Thoracic aorta (tissue), 2 donors: Measurements from ENCODE around the gene IGLL1. TPM values are rescaled to one million over a fixed set of nuclear protein-coding genes. Genes with fewer than 3 reads are reported as not detected.

ENCODE experiments used
- ATAC-seq: fragments of 150-250 bp; one replicate; pipeline ENCODE4 v1.8.0; 2017; ENCODE audit warnings: low read depth; ENCODE audit not compliant: insufficient number of reproducible peaks, low FRiP score
- DNase-seq: peaks from one replicate; pipeline ENCODE4 v3.0.0-alpha.2; 2020; ENCODE audit warnings: low spot score
- H3K27ac ChIP-seq, 2 donors: fragments of 200-600 bp; sonication (generic); 1 replicate in 1 of 2; 2 replicates in 1 of 2; pipeline ENCODE4 v1.5.1; 2016; ENCODE audit warnings: mild to moderate bottlenecking in 2 of 2, moderate library complexity in 2 of 2
- H3K27me3 ChIP-seq: fragments of 200-600 bp; sonication (generic); replicated peaks from 2 replicates; pipeline ENCODE4 v1.6.0; 2016; ENCODE audit warnings: mild to moderate bottlenecking; ENCODE audit not compliant: insufficient read depth
- H3K36me3 ChIP-seq: fragments of 200-600 bp; sonication (generic); one replicate; pipeline ENCODE4 v1.5.1; 2016
- H3K4me1 ChIP-seq, 2 donors: fragments of 200-600 bp; sonication (generic); 1 replicate in 1 of 2; 2 replicates in 1 of 2; pipeline versions ENCODE4 v1.5.1 to v1.6.0; 2016; ENCODE audit warnings: low read depth in 2 of 2, mild to moderate bottlenecking in 1 of 2; ENCODE audit not compliant: control insufficient read depth in 1 of 2
- H3K4me3 ChIP-seq: fragments of 200-600 bp; sonication (generic); 2 replicates; pipeline ENCODE4 v1.5.1; 2016; ENCODE audit warnings: mild to moderate bottlenecking
- H3K9me3 ChIP-seq: fragments of 200-600 bp; sonication (generic); 2 replicates; pipeline ENCODE4 v1.5.1; 2016
- total RNA-seq, 2 donors: library from RNA; depleted of rRNA; stranded (reverse); fragments of >200 nt; gene quantifications; one replicate each; pipeline versions ENCODE4 v1.1.0 to v1.2.3, GENCODE V29; 2016
- TF ChIP-seq, protein P1 (sequence below): fragments of 200-600 bp; sonication (generic); IDR thresholded peaks from one replicate; pipeline ENCODE4 v1.5.1; 2019; ENCODE audit warnings: antibody characterized with exemption

Gene IGLL1
- total RNA-seq, 2 donors from 2014 or later: not detected

DNA sequence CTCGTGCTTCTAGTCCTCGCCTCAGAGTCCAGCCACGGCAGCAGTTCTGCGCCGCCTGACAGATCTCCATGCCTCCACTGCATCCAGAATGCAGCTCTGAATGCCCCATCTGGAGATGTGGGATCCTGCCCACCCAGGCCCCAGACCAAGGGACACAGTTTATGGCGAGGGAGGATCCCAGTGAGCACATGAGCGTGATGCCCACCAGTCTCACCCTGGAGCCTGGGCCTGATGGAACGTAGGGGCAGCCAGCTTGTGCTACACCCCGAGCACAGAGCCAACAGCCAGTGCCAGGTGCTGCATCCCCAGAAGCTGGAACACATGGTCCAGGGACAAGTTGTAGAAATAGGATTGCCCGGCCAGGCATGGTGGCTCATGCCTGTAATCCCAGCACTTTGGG, 10.4 kb downstream of the IGLL1 start:
- Histone ChIP-seq H3K36me3 (no peaks in the 10 kb centered on the region), H3K4me1 (peaks cover 0 to 14% of the 10 kb centered on the region in 2 donors), H3K4me3 (no peak overlapping the region), H3K27me3 (no peaks in the 10 kb centered on the region), H3K27ac (no peak overlapping the region), H3K9me3 (no peaks in the 10 kb centered on the region)
- no peak for DNase-seq
- TF ChIP-seq, protein P1, sequence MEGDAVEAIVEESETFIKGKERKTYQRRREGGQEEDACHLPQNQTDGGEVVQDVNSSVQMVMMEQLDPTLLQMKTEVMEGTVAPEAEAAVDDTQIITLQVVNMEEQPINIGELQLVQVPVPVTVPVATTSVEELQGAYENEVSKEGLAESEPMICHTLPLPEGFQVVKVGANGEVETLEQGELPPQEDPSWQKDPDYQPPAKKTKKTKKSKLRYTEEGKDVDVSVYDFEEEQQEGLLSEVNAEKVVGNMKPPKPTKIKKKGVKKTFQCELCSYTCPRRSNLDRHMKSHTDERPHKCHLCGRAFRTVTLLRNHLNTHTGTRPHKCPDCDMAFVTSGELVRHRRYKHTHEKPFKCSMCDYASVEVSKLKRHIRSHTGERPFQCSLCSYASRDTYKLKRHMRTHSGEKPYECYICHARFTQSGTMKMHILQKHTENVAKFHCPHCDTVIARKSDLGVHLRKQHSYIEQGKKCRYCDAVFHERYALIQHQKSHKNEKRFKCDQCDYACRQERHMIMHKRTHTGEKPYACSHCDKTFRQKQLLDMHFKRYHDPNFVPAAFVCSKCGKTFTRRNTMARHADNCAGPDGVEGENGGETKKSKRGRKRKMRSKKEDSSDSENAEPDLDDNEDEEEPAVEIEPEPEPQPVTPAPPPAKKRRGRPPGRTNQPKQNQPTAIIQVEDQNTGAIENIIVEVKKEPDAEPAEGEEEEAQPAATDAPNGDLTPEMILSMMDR: no peak
- ATAC-seq: no peak

DNA sequence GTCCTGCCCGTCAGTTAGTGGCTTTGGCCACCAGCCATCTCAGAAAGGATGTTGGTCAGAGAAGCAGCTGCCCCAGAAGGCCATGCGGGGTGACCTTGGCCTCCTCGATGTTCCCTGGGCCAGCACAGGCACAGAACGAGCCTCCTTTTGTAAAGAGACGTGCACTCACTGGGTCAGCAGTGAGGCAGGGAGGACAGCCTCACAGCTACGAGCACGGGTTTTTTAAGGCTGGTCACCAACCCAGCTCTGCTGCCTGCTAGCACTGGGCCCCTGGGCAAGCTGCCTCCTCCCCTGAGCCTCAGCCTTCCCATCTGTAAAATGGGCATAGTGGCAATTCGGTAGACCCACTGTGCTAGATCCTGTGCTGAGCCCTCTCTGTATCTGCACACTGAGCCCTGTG, 10.8 kb downstream of the IGLL1 start:
- ATAC-seq: no peak
- Histone ChIP-seq H3K9me3 (no peaks in the 10 kb centered on the region), H3K27ac (no peak overlapping the region), H3K27me3 (no peaks in the 10 kb centered on the region), H3K36me3 (no peaks in the 10 kb centered on the region), H3K4me3 (no peak overlapping the region), H3K4me1 (peaks cover 0 to 14% of the 10 kb centered on the region in 2 donors)
- TF ChIP-seq, protein P1: no peak
- DNase-seq: no peak

DNA sequence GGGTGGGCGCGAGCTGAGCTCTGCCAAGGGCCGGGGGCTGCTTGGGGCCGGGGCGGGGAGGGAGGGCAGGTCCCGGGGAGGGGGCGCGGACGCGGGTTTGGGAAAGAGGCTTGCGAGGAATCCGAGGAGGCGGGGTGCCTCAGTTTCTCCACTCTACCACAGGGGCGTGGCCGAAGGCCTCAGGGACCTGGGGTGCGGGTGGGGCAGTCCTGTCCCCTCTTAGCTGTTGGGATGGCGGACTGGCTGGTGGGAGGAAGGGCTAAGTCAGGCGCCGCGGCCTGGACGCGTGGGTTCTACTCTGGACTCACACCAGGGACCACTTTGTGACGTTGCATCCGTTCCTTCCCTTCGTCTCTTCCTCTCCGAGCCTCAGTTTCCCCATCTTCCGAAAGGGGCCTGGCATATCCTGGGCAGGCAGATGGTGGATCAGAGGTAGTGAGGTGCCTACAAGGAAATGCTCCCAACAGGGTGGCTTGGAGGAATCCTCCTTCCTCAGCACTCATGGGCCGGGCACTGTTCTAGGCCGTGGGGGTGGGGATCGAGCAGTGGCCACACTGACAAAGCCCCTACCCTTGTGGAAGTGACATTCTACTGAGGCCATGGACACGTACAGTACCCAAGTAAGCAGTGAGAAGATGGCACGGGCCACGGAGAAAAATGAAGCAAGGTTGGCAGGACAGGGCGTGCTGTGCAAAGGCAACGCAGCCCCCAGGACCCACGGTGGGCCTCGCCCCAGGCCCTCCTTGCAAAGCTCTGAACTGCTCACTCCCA, 13.2 kb downstream of the IGLL1 start:
- no peaks in the 10 kb centered on the region for H3K9me3 ChIP-seq
- DNase-seq: no peak

DNA sequence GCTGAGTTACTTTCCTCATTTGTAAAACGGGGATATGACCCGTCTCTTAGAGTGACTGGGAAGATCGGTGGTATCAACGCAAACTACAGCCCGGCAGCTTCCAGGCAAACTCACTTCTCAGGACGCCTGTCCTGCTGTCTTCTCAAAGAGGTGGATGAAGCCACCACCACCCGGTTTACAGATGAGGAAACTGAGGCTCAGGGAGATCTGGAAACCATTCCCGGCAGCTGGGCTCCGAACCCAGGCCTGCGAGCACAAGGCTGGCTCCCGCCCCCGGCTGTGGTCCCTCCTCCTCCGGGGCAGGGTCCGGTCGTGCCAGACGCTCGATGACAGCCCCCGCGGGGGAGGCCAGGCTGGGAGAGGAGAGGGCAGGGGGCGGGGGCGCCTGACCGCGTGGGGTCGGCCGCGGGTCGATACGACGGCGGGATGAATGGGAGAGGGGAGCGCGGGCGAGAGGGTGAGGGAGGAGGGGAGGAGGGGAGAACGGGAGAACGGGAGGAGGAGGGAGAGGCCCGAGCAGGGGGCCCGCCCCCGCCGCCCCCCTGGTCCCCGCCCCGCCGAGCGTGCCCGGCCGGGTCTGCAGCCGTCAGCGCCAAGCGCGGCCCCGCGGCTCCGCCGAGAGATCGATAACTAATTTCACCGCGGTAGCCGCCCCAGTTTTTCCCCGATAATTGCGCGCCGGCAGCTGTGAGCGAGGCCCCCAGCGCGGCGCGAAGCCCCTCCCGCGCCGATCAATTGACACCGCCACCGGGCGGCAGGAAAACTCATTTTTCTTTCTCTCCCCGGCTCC, 14.0 kb downstream of the IGLL1 start:
- Histone ChIP-seq H3K4me3 (peak overlapping the region; percentile 69), H3K27ac (no peak overlapping the region), H3K27me3 (no peaks in the 10 kb centered on the region), H3K9me3 (no peaks in the 10 kb centered on the region), H3K36me3 (no peaks in the 10 kb centered on the region), H3K4me1 (peaks cover 0 to 14% of the 10 kb centered on the region in 2 donors)
- ATAC-seq (no peak), DNase-seq (no peak)
- TF ChIP-seq, protein P1: no peak

More for the DNA sequence above, 13.2 kb downstream of the IGLL1 start:
- Histone ChIP-seq H3K4me1 (peaks cover 0 to 14% of the 10 kb centered on the region in 2 donors), H3K27me3 (no peaks in the 10 kb centered on the region), H3K27ac (no peak overlapping the region), H3K36me3 (no peaks in the 10 kb centered on the region), H3K4me3 (peak overlapping the region; percentile 69)
- no peak for ATAC-seq
- TF ChIP-seq, protein P1: no peak

DNA sequence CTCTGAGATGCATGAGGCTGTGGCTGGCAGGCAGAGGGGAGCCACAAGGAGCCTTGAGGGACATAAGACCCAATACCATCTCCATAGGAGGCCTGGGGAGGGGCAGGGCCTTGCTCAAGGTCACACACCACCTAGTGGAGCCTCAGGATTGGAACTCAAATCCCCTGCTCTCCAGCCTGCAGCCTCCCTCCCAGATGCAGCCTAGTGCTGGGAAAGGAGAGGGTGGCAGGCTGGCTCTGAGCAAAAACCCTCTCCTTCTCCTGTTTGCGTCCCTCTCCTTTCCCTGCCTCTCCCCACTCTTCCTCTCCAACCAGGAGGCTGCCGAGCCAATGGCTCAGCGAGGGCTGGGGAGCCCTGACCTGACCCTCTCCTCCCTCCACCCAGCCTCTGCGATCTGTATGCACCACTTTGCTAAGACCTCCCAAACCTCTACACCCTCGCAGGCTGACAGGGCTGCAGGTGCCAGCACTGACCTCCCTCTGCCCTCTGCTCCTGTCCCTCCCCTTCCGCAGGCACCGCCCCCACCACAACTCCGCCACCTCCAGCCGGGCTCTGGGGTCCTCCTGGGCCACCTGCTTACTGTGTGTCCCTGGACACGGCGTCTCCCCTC, 14.7 kb downstream of the IGLL1 start:
- Histone ChIP-seq H3K4me3 (peak overlapping the region; percentile 69), H3K27me3 (no peaks in the 10 kb centered on the region)
- DNase-seq: no peak

More for the DNA sequence above, 14.7 kb downstream of the IGLL1 start:
- H3K27ac ChIP-seq: no peak overlapping the region
- H3K9me3 ChIP-seq: no peaks in the 10 kb centered on the region
- ATAC-seq: no peak
- TF ChIP-seq, protein P1: no peak
- no peaks in the 10 kb centered on the region for H3K36me3 ChIP-seq
- H3K4me1 ChIP-seq: peaks cover 0 to 14% of the 10 kb centered on the region in 2 donors
